Jurkat, Clone E6-1 (cell line): ENCODE data around the gene MERTK.
"Not testable (repeated sequence)": the region's sequence is repeated elsewhere in the genome, so short reads cannot be mapped to it uniquely, and the experiment has no call there.

Experiments used
- DNase-seq: peaks from one replicate; pipeline ENCODE4 v3.0.0-alpha.2; 2011; ENCODE audit warnings: low read depth, low spot score
- H3K4me3 ChIP-seq: 2 replicates; pipeline ENCODE4 v1.5.1; 2011; ENCODE audit warnings: mild to moderate bottlenecking, low read length, control low read depth, moderate library complexity

The MERTK gene

GRCh38 chr2:112026509-112026908 is 128.1 kb downstream of the MERTK start:
- no peak for DNase-seq
- H3K4me3 ChIP-seq, result no peak overlapping the region

- no peak overlapping the region for H3K4me3 ChIP-seq
- DNase-seq, result no peak
Observed at GRCh38 chr2:112027767-112028166, 129.4 kb downstream of the MERTK start.

DNA sequence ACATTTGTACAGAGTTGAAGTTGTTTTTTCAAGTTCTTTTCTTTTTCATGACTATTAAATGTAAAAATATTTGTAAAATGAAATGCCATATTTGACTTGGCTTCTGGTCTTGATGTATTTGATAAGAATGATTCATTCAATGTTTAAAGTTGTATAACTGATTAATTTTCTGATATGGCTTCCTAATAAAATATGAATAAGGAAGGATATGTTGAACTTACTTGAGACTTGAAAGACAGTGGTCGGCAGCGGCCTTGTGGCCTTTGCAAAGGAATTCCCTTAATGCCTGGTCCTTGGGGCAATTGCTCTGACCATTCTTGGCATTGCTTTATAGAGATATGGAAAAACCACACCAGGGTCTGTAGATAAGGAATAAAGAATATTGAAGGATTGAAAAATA is 130.8 kb downstream of the MERTK start:
- no peak overlapping the region for H3K4me3 ChIP-seq
- no peak for DNase-seq

DNA sequence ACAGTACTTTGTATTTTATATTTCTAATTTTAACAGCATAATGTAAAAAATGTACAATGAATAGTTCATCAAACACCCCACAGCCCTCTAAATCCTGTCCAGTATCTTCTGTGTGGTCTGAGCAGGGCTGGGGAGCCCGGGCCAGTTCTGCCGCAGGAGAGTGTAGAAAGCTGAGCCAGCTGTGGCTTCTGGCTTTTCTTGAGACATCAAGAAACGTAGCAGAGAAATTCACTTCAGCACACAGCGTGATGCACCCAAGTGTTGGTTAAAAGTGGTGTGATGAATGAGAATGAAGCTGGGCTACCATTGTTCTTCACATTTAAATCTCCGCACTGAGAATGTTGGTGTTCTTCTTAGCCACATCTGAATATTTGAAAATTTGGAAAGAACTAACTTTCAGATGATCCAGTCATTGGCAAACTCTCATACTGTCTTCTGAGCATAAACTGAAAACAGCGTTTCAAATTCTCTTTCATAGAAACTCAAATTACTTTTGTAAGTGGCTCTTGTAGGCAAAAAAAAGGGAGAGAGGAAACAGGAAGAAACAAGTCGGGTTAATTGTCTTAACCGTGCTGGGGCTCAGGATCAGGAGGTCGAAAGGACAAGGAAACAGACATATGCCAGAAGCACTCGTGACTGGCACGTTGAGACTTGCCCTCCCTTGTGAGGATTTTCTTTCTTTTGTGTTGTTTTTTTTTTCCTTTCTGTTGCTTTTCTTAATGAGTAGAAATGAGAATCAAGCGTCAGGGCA is 133.2 kb downstream of the MERTK start:
- no peak overlapping the region for H3K4me3 ChIP-seq
- no peak for DNase-seq

- DNase-seq, result no peak
- H3K4me3 ChIP-seq, result no peak overlapping the region
Observed at GRCh38 chr2:112032224-112032586, 133.8 kb downstream of the MERTK start.

DNA sequence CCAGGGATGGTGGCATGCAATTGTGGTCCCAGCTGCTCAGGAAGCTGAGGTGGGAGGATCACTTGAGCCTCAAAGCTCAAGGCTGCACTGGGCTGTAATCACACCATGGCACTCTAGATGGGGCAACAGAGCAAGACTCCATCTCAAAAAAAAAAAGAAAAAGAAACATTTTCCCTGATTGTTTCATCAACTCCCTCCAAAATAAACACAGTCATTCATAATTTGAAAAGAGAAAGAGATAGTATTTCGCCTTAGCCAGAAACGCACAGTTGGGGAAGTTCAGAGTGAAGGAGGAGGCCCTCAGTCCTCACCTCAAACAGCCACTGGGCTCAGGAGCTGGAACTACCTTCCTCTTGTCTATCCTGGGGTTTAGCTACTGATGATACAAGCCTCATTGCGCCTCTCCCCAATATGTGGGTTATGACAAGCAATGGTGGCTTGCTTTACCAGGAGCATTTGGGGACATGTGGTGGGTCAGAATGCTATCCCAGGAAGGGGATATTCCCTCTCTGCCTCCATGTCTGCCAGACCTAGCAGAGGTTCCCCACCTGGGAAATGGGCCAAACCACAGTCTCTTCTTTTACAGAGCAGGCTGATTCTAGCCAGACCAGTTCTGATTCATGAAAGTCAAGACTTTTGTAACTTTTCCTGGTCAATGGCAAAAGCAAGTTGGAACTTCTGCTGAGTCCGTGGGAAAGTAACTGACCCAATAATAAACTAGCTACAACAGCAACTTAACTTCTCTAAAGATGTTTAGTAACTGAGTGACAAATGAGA is 134.5 kb downstream of the MERTK start:
- H3K4me3 ChIP-seq, result no peak overlapping the region
- DNase-seq, result no peak

GRCh38 chr2:112033600-112033999 is 135.2 kb downstream of the MERTK start:
- H3K4me3 ChIP-seq, result no peak overlapping the region
- DNase-seq, result no peak

DNA sequence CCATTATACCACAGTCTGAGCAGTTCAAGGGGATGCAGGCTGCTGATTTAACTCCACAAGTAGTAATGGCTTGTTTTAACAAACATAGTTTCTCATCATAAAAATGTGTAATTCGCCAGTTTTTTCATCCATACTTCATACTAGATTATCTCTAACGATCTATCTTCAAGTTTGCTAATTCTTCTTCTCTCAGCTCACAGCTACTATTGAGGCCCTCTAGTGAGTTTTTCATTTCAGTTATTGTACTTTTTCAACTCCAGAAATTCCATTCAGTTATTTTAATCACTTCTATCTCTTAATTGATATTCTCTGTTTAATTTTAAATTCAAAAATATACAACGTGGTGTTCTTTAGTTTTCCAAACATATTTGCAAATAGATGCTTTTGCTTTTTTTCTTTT is 136.5 kb downstream of the MERTK start:
- DNase-seq, result no peak

DNA sequence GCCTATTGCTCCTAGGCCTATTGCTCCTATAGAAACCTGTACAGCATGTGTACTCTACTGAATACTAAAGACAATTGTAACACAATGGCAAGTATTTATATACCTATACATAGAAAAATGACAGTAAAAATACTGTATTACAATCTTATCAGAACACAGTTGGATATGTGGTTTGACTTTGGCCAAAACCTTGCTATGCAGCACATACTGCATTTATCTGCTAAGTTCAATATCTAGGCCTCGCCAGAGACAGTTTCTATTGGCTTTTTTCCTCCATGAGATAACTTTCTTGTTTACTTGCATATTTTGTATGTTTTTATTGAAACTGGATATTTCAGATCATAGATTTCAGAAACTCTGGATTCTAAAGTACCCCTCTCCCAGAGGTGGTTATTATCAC is 137.4 kb downstream of the MERTK start:
- H3K4me3 ChIP-seq, result no peak overlapping the region
- no peak for DNase-seq

More for the DNA sequence above, 136.5 kb downstream of the MERTK start:
- H3K4me3 ChIP-seq, result no peak overlapping the region

DNA sequence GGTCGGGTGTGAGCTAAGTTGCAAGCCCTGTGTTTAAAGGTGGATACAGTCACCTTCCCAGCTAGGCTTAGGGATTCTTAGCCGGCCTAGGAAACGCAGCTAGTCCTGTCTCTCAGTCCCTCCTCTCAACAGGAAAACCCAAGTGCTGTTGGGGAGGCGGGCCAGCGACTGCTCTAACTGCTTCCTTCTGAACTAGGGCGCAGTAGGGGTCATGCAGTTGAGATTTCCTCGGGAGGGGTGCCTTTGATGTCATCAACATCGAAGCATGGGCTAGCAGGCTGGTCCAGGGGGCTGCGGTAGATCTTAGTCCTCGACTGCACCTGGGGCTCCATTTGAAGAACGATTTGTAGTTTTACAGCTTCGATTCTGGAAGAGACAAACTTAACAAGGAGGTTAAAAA is 141.1 kb downstream of the MERTK start:
- not testable (repeated sequence) for DNase-seq, H3K4me3 ChIP-seq

- DNase-seq, H3K4me3 ChIP-seq: not testable (repeated sequence)
Observed at GRCh38 chr2:112040066-112040465, 141.7 kb downstream of the MERTK start.

DNA sequence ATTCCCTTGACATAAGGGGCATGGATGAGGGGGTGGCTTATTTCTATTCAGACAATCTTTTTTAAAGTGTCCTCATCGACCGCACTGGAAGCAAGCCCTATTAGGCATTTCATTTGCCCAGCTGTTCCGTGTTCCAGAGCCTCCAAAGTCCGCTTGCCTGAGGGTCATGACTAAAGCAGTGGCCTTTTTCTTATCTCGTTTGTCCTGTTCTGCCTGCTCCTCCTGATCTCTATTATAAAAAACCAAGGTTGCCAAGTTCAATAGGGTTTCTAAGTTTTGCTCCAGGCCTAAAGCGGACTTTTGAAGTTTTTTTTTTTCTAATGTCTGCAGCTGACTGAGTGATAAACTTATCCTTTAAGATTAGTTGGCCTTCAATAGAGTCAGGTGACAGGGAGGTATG is 143.1 kb downstream of the MERTK start:
- H3K4me3 ChIP-seq, DNase-seq: not testable (repeated sequence)

DNA sequence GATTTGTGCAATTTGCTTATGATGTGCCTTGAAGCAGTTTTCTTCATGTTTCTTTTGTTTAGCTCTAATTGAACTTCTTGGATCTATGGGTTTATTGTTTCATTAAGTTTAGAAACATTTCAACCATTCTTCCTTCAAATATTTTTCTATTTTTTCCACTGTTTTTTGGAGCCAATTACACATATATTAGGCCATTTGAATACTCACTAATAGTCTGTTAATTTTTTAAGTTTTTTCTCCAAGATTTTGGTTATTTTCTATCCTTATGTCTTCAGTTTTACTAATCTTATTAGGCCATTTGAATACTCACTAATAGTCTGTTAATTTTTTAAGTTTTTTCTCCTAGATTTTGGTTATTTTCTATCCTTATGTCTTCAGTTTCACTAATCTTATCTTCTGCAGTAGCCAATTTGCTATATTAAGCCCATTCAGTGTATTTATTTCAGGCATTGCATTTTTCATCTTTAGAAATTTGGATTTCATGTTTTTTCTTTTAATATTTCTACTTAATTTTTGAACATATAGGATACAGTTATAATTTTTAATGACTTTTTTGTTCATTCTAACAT is 147.1 kb downstream of the MERTK start:
- DNase-seq, result no peak
- no peak overlapping the region for H3K4me3 ChIP-seq

DNA sequence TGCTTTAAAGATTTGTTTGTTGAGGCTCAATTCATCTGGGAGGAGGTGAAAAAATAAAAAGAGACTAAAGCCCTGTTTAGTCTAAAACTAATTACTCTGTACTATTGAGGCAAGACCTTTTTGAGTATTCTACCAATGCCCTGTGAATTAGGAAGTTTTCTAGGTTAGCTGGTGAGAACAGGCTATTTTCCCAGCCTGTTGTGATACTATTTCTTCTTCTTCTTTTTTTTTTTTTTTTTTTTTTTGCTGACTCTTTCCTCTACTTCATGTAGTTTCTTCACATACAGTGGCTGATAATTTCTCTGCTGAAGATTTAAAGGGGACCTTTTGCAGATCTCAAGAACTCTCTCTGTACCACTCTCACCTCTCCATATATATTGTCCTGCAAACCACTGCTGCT is 147.8 kb downstream of the MERTK start:
- DNase-seq, result no peak
- H3K4me3 ChIP-seq, result no peak overlapping the region

DNA sequence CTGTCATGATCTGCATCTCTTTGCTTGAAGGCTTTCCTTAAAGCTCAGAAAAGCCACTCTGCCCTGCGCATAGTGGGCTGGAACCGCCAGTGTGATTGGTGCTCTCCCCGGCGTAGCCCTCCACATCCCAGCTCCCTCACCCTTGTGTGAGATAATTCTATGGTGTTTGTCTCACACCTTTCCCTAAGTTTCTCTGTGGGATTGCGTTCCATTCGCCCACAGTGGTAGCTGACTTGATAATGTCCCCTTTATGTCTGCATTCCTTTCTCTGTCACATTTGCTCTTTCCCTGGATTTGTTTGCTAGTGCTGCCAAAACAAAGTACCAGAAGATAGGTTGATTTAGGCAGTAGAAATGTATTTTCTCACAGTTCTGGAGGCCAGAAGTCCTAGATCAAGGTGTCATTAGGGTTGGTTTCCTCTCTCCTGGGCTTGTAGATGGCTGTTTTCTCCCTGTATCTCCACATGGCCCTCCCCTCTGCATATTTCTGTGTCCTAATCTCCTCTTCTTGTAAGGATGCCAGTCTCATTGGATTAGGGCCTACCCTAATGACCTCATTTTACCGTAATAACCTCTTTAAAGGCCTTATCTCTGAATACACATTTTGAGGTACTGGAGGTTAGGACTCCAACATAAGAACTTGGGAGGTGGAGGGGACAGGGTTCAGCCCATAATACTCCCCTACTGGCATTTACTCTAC is 149.3 kb downstream of the MERTK start:
- H3K4me3 ChIP-seq, result no peak overlapping the region
- no peak for DNase-seq

GRCh38 chr2:112048236-112048592 is 149.8 kb downstream of the MERTK start:
- DNase-seq, result no peak
- no peak overlapping the region for H3K4me3 ChIP-seq

GRCh38 chr2:112048887-112049286 is 150.5 kb downstream of the MERTK start:
- peak; percentile 60 for DNase-seq
- H3K4me3 ChIP-seq, result no peak overlapping the region

GRCh38 chr2:112050316-112050715 is 151.9 kb downstream of the MERTK start:
- no peak for DNase-seq
- H3K4me3 ChIP-seq, result no peak overlapping the region

DNA sequence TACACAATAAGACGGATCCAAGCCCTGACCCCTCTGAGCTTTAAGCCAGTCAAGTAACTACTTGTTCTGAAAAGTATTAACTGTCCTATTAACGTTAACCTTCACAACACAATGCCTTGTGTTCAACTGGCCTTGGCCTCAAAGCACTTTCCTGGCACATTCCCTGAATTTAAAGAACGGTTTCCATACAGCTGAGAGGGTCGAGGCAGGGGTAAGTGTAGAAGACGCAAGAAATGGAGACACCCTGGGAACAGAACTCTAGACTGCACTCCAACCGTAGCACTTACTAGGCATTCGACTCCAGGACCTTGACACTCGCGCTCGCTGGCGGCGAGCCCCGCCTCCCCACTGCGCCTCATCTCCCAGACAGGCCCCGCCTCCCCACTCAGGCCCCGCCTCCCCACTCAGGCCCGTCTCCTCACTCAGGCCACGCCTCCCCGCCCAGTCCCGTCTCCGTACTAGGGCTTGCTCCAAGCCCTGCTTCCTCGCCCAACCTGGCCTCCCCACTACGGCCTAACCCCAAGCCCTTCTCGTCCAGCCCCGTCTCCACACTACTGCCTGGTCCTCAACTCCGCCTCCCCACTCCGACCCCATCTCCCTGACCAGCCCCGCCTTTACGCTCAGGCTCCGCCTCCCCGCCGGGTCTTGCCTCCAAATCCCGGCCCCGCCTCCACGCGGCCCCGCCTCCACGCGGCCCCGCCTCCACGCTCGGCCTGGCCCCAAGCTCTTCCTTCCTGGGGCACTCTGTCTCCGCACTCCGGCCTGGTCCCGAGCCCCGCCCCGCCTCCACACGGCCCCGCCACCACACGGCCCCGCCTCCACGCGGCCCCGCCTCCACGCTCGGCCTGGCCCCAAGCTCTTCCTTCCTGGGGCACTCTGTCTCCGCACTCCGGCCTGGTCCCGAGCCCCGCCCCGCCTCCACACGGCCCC is 155.8 kb downstream of the MERTK start:
- peak; percentile 85 for DNase-seq
- peak overlapping the region; percentile 63 for H3K4me3 ChIP-seq
